CD4-positive, alpha-beta T cell treated with Interleukin-17A for 4 hours (primary cell): ENCODE data around the gene PDE4D.
"Not testable (repeated sequence)": the region's sequence is repeated elsewhere in the genome, so short reads cannot be mapped to it uniquely, and the experiment has no call there.

Experiments used
- DNase-seq: peaks from one replicate; pipeline ENCODE4 v3.0.0-alpha.2; 2020; ENCODE audit warnings: mixed read lengths

The PDE4D gene

DNA sequence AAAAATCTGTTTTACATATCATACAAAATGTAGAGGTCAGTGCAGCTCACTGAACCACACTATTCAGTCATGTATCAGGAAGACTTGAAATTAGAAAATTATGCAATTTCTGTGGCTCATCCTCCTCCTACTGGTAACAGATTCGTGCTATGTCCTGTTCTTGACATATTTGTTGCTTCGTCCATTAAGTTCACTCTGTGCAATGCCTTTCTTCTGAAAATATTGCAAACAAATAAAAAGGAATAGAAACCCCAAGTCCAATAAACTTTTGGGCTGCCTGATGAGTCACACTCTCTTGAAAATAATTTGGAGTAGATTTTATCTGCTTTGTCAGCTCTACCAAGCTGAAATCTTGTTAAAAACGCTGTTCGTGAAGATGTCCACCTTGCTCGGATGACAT lies 919.4 kb downstream of the PDE4D start:
- no peak for DNase-seq

GRCh38 chr5:58972301-58972700 lies 921.2 kb downstream of the PDE4D start:
- no peak for DNase-seq

- no peak for DNase-seq
These were observed 922.8 kb downstream of the PDE4D start for GRCh38 chr5:58970766-58971165.

DNA sequence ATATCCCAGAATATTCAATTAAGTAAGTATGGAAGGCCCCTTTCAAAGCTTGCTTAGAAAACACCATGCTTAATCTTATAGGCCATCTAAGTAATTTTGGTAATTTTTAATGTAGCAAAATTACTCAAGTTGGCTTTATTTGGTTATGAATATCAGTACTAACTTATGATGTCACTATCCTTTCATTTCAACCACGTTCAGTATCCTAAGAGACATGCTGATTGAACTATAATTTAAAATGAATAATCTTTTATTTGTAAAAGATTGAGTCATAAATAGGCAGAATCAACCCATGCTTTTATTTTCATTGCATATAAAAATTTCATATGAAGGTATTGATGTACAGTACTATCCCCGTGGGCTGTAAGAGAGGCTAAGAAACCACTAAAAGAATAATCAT lies 923.7 kb downstream of the PDE4D start:
- DNase-seq, result no peak

DNA sequence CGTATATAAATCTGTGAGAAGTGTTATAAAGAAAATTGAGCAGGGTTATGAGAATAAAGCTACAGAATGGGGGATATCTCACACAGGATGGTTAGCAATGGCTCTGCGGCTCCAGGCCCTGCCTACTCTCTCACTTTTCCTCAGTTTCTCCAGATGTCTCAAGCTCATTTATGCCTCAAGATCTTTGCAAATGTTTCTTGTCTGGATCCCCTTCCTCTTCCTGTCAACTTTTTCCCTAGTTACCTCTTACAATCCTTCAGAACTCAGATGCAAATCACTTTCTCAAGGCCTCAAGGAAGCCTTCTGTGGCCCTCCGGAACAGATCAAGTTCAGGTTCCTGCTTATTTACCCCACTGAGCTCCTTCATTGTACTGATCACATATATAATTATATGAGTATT lies 924.3 kb downstream of the PDE4D start:
- DNase-seq, result no peak

- DNase-seq, result no peak
These were observed 925.2 kb downstream of the PDE4D start for GRCh38 chr5:58968350-58968749.

DNA sequence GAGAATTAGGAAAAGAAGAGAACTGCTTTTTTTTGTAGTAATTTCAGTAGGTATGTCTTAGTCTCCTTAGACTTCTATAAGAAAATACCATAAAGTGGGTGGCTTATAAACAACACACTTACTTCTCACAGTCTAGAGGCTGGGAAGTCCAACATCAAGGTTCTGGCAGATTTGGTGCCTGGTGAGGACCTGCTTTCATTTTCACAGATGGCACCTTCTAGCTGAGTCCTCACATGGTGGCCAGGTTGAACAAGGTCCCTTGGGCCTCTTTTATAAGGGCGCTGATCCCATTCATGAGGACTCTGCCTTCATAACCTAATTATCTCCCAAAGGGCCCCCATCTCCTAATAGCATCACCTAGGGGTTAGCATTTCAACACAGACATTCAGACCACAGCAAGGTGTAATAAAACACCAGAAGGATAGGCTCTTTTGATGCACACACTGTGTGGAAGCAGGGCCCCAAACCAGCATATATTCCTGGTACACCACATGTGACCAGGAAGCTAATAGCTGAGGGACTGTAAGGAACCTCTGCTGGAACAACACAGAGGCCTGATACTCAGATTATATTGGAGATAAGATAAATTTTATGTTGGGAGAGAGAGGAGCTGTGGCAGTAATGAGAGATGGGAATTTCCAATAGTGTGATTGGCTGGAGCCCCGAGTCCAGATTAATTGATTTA lies 925.8 kb downstream of the PDE4D start:
- DNase-seq, result no peak

GRCh38 chr5:58965677-58966414 lies 927.7 kb downstream of the PDE4D start:
- no peak for DNase-seq

- no peak for DNase-seq
These were observed 929.7 kb downstream of the PDE4D start for GRCh38 chr5:58963821-58964220.

GRCh38 chr5:58963361-58963760 lies 930.2 kb downstream of the PDE4D start:
- DNase-seq, result no peak

GRCh38 chr5:58961631-58962280 lies 931.8 kb downstream of the PDE4D start:
- DNase-seq, result no peak

GRCh38 chr5:58958701-58959100 lies 934.8 kb downstream of the PDE4D start:
- DNase-seq, result no peak

- not testable (repeated sequence) for DNase-seq
These were observed 940.3 kb downstream of the PDE4D start for GRCh38 chr5:58953218-58953617.

DNA sequence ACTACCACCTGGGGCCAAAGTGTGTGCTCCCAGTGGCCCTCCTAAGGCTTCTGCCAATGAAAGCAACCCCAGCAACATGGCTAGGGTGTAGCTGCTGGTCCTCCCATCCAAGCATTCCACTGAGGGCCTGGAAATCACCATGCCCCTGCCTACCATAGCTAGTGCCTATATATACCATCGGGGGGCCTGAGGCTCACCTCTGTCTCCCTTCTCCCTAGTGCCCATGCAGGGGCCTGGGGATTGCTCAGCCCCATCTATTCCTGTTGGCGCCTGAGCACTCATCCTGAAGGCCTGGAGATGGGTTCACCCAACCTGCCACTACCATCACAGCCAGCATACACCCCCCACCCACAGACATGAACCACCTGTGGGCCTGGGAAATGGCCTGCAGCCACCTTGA lies 943.3 kb downstream of the PDE4D start:
- DNase-seq, result no peak

DNA sequence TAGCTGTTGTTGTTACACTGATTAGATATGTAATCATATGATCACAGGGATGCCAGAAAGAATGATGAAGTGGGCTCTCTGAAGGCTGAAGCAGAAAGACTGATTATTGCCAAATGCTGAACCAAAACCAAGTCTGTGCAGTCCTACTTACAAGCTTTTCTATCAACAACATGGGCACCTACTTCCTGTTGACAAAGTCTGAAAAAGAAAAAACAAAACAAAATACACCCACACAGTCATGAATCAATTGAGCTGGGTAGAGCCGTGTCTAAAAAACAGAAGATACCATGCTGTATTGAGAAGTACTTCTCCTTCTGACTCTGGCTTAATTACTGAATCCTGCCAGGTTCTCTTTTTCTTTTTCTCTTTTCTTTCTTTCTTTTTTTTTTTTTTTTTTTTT lies 947.3 kb downstream of the PDE4D start:
- no peak for DNase-seq

- DNase-seq, result no peak
These were observed 949.3 kb downstream of the PDE4D start for GRCh38 chr5:58944221-58944620.

DNA sequence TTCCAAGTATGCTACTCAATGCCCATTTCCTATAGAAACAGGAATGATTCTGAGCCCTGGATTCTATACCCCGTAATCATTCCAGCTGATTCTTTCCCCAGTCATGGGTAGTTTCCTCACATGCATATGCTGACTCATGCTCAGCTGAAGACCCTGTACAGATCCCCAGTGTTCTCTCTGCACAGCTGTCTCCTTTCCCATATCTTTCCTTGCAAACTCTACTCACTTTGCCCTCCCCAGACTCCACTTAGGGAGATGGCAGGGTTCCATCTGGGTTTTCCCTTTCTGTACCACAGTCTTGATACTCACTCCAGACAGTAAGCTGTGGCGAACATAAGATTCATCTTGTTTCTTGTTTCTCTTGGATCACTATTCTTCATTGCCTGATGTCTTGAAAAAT lies 953.1 kb downstream of the PDE4D start:
- DNase-seq, result no peak

DNA sequence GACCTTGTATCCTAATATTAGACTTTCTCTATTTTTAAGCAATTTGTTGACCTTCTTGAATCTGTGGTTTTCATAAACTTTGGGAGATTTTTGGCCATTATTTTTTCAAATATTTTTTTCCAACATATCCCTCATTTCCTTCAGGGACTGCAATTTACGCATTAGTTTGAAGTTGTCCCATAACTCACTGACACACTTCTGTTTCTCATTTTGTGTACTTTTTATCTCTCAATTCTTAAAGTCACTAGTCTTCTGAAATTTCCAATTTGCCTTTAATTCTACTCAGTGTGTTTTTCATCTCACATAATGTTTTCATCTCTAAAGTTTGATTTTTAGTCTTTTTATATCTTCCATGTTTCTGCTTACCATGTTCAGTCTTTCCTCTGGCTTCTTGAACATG lies 953.9 kb downstream of the PDE4D start:
- no peak for DNase-seq

DNA sequence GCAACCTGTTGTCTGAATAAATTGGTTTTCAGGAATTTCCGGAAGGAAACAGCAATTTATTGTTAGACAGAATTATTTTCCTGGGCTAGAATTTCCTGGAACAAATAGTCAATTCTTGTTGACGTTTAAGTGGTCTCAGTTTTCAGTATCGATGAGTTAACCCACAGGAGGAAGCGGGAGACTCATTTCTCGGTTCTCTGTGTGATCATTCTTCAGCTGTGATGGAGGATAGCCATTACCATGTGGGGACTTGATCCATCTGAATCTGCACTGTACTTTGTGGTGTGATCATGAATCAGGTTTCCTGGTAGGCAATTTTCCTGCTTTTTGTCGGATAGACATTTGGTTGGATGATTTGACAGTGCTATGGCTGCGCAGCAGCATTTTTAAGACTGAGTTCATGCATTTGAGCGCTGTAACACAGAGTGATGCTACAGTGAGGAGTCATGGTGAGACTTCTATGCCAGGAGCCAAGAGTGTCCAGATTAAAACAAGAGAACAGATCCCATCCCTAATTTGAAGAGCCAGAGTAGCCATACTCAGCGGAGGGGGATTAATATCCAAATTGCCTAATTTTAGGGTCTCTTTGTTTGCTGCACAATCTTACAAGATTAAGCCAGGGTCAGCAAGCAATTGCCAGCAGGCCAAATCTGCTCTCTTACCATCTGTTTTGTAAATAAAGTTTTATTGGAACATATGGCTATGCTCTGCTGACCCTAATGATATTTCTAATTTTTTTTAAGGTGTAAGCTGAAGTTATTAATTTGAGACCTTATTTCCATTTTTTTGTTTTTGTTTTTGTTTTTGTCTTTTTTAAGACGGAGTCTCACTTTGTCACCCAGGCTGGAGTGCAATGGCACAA lies 954.7 kb downstream of the PDE4D start:
- DNase-seq, result no peak

DNA sequence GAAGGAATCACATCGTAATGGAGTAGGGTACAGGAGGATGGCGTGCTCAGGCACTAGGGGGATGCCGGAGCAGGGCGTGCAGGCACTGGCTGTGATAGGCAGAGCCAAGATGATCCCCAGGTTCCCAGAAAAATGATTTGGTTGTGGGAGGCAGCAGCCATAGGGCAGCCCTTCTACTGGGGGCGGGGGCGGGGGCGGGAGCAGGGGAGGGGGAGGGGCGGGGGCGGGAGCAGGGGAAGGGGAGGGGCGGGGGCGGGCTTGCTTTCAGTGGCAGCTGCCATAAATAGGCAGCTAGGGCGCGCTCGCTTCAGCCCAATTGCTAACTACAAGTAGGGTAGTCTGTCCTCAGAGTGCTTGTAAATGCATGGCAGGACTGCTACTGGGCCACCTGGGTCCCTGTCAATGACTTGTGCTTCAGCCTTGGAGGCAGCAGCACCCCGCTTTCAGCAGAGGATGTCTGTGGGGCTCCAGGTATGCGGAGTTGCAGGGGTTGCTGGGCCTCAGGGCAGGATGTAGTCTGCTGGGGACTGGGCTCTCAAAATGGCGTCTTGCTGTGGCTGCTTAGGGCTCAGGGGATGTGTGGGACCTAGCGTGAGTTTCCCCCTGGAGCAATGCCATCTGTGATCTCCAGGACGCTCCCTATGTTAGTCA lies 956.4 kb downstream of the PDE4D start:
- DNase-seq, result no peak

GRCh38 chr5:58934629-58935097 lies 958.9 kb downstream of the PDE4D start:
- DNase-seq, result no peak

- peak; percentile 52 for DNase-seq
These were observed 959.5 kb downstream of the PDE4D start for GRCh38 chr5:58933891-58934628.
